Ascending aorta (tissue), 2 donors: ENCODE measurements around the gene COX5A. TPM values are rescaled to one million over a fixed set of nuclear protein-coding genes. Genes with fewer than 3 reads are reported as not detected.
A peak's percentile ranks its signal among the peaks of the same experiment; 100 is the strongest.

Source experiments
- DNase-seq, 2 donors: peaks; one replicate each; pipeline ENCODE4 v3.0.0-alpha.2; 2019; ENCODE audit warnings: low spot score in 2 of 2
- H3K27ac ChIP-seq, 2 donors: fragments of 200-600 bp; sonication (generic); one replicate each; pipeline ENCODE4 v1.5.1; 2016 to 2017; ENCODE audit warnings: mild to moderate bottlenecking in 1 of 2
- H3K27me3 ChIP-seq: fragments of 200-600 bp; sonication (generic); one replicate; pipeline ENCODE4 v1.5.1; 2017
- H3K36me3 ChIP-seq, 2 donors: fragments of 200-600 bp; sonication (generic); one replicate each; pipeline ENCODE4 v1.5.1; 2016
- H3K4me1 ChIP-seq, 2 donors: fragments of 200-600 bp; sonication (generic); one replicate each; pipeline ENCODE4 v1.5.1; 2016 to 2017; ENCODE audit warnings: mild to moderate bottlenecking in 1 of 2
- H3K4me3 ChIP-seq, 2 donors: fragments of 200-600 bp; sonication (generic); one replicate each; pipeline ENCODE4 v1.5.1; 2016 to 2017; ENCODE audit warnings: mild to moderate bottlenecking in 1 of 2
- H3K9me3 ChIP-seq, 2 donors: fragments of 200-600 bp; sonication (generic); one replicate each; pipeline ENCODE4 v1.5.1; 2016
- intact Hi-C: fragments of 100-400 bp; cut with DNase I; formaldehyde crosslinking; loops from one replicate; pipeline ENCODE4 v1.15.1; 2023
- total RNA-seq: library from RNA; depleted of rRNA; stranded (reverse); fragments of >200 nt; gene quantifications from one replicate; pipeline ENCODE4 v1.1.0, GENCODE V29; 2016
- TF ChIP-seq, protein P1 (sequence below), 3 experiments: fragments of 200-600 bp in 2 of 3; fragments of 450-650 bp in 1 of 3; sonication (generic) in 2 of 3; IDR thresholded peaks; one replicate each; pipeline ENCODE4 v1.5.1; 2016 to 2019; ENCODE audit warnings: antibody characterized with exemption in 3 of 3, mild to moderate bottlenecking in 1 of 3, moderate library complexity in 1 of 3

COX5A gene
- total RNA-seq, result 83.5 TPM

GRCh38 chr15:74937590-74938371 lies at the start of gene COX5A:
Gene COX5A, minus strand, starts transcription at chr15:74938073. Its CDS starts 59 bp downstream, at chr15:74938014.
- peak; percentile 87 to 97 for DNase-seq
- Histone ChIP-seq H3K4me1 (peaks cover 8 to 24% of the 10 kb centered on the region in 2 donors), H3K27ac (peak within 1 kb of the TSS; percentile 87 to 88), H3K4me3 (peak within 1 kb of the TSS; percentile 80 to 83), H3K9me3 (no peaks in the 10 kb centered on the region), H3K27me3 (no peaks in the 10 kb centered on the region), H3K36me3 (no peaks in the 10 kb centered on the region)
- intact Hi-C loops, result loop anchor here (1.0 to 5.0 kb wide), 4 partner anchors 19 to 155 kb away; partner anchors contain the start of genes CSK, FAM219B, RPP25 and ULK3
- TF ChIP-seq, protein P1, sequence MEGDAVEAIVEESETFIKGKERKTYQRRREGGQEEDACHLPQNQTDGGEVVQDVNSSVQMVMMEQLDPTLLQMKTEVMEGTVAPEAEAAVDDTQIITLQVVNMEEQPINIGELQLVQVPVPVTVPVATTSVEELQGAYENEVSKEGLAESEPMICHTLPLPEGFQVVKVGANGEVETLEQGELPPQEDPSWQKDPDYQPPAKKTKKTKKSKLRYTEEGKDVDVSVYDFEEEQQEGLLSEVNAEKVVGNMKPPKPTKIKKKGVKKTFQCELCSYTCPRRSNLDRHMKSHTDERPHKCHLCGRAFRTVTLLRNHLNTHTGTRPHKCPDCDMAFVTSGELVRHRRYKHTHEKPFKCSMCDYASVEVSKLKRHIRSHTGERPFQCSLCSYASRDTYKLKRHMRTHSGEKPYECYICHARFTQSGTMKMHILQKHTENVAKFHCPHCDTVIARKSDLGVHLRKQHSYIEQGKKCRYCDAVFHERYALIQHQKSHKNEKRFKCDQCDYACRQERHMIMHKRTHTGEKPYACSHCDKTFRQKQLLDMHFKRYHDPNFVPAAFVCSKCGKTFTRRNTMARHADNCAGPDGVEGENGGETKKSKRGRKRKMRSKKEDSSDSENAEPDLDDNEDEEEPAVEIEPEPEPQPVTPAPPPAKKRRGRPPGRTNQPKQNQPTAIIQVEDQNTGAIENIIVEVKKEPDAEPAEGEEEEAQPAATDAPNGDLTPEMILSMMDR (IDR thresholded peaks at IDR 0.05), result peak in 1 of 3 experiments; percentile 43

DNA sequence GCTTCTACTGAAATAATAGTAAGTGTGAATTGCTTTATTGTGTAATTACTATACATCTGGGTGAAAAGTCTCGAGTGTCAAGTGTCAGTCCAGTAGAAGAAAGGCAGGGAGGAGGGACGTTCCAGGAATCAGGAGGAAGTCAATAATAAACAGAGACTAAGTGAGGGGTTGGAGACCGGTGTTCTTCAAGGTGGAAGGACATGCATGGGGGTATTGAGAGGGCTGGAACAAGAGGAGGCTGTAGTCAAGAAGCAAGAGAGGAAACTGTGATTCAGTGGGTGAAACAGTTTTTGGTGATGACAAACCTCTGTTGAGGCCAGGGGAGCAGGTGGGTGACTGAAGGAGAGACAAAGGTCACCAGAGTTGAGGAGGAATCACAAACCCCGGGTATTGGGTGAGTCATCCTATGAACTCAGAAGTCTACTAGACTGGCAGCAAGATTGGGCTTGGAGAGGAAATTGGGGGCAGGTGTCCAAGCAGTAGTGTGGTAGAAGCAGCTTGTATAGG lies 45.9 kb upstream of the COX5A start:
- H3K36me3 ChIP-seq, result no peaks in the 10 kb centered on the region
- no peaks in the 10 kb centered on the region for H3K27me3 ChIP-seq
- H3K27ac ChIP-seq, result no peak overlapping the region
- TF ChIP-seq, protein P1 (IDR thresholded peaks at IDR 0.05), result no peak
- H3K9me3 ChIP-seq, result no peaks in the 10 kb centered on the region
- no peak overlapping the region for H3K4me3 ChIP-seq
- no peak for DNase-seq
- intact Hi-C loops, result no loop called here
- H3K4me1 ChIP-seq, result no peaks in the 10 kb centered on the region

DNA sequence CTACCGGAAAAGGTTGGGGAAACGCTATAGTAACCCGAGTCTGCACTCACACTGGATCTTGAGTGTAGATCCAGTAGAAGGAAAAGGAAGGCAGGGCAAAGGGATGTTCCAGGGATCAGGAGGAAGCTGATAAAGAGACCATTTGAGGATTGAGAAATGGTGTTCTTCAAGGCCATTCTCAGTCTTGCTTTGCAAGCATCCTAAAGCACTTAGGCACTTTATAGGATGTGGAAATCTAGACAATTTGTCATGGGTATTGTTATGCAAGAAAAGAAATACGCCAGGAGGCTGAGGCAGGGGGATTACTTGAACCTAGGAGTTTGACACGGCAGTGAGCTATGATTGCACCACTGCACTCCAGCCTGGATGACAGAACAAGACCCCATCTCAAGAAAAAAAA lies 44.3 kb upstream of the COX5A start:
- H3K36me3 ChIP-seq, result no peaks in the 10 kb centered on the region
- no peak overlapping the region for H3K4me3 ChIP-seq
- no peak for DNase-seq
- H3K4me1 ChIP-seq, result no peaks in the 10 kb centered on the region
- H3K9me3 ChIP-seq, result no peaks in the 10 kb centered on the region
- no peaks in the 10 kb centered on the region for H3K27me3 ChIP-seq
- no peak overlapping the region for H3K27ac ChIP-seq
- TF ChIP-seq, protein P1 (IDR thresholded peaks at IDR 0.05), result no peak
- intact Hi-C loops, result no loop called here

DNA sequence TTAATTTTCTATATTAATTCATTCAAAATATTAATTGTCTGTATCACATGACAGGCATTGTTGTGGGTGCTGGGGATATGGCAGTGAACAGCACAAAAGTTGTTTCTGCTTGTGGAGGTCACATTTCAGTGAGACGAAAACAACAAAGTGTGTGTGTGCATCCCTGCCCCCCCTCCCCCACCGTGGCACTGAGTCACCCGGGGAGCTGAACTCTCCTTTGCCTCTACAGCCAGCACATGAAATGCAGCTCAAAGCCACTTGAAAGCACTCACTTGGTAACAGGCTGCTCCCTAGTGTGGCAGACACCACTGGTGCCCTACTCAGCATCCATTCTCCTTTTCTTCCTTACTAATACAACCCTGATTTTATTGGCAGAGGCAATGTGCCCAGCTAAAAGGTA lies 40.6 kb upstream of the COX5A start:
- no peaks in the 10 kb centered on the region for H3K4me1 ChIP-seq
- no peaks in the 10 kb centered on the region for H3K27me3 ChIP-seq
- H3K27ac ChIP-seq, result no peak overlapping the region
- no peaks in the 10 kb centered on the region for H3K36me3 ChIP-seq
- H3K4me3 ChIP-seq, result no peak overlapping the region
- TF ChIP-seq, protein P1 (IDR thresholded peaks at IDR 0.05), result no peak
- DNase-seq, result no peak
- intact Hi-C loops, result no loop called here
- no peaks in the 10 kb centered on the region for H3K9me3 ChIP-seq

DNA sequence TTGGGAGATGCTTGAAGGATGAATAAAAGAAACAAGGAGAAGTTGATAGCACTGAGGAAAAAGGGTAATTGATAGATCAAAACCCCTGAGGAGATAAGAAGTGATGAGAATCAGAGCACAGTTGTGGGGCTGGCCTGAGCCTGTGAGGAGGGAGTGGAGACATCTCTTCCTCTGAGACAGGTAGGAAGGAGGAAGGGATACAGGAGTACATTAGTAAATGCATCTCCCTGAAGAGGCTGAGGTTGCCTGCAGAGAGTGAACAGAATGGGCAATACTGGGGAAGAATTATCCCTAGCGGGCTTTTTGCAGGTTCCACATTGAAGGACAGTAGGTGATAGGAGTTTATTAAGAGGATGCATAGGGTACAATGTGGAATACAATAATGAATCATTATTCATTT lies 40.2 kb upstream of the COX5A start:
- intact Hi-C loops, result no loop called here
- Histone ChIP-seq H3K9me3 (no peaks in the 10 kb centered on the region), H3K4me3 (no peak overlapping the region), H3K27ac (no peak overlapping the region), H3K27me3 (no peaks in the 10 kb centered on the region), H3K36me3 (no peaks in the 10 kb centered on the region), H3K4me1 (no peaks in the 10 kb centered on the region)
- no peak for DNase-seq
- TF ChIP-seq, protein P1 (IDR thresholded peaks at IDR 0.05), result no peak
